Natural killer cell treated with Interleukin-12 subunit alpha and Interleukin-12 subunit beta and Interleukin-15 and Interleukin-18, amount 100 ng/mL, for 72 hours (primary cell): Measurements from ENCODE around the gene SEPTIN2. TPM values are rescaled to one million over a fixed set of nuclear protein-coding genes. Genes with fewer than 3 reads are reported as not detected.

ENCODE experiments used
- ATAC-seq, 2 donors: fragments of 150-1000 bp; cut with Tn5 transposase in 1 of 2; sonication (Bioruptor Pico), chemical (Tn5 transposase) in 1 of 2; 2 replicates each; pipeline ENCODE4 v1.10.0; 2021
- DNase-seq: peaks from one replicate; pipeline ENCODE4 v3.0.0; 2022; ENCODE audit warnings: low spot score
- H3K27ac Mint-ChIP-seq, 2 donors: 1 replicate in 1 of 2; 2 replicates in 1 of 2; pipeline ENCODE4 v1.8.0; 2022; ENCODE audit warnings: mixed read lengths in 2 of 2, mild to moderate bottlenecking in 1 of 2, moderate library complexity in 1 of 2
- H3K27me3 Mint-ChIP-seq, 2 donors: 1 replicate in 1 of 2; 2 replicates in 1 of 2; pipeline ENCODE4 v1.8.0; 2022; ENCODE audit warnings: mixed read lengths in 2 of 2
- H3K36me3 Mint-ChIP-seq: one replicate; pipeline ENCODE4 v1.8.0; 2022; ENCODE audit warnings: mixed read lengths
- H3K4me1 Mint-ChIP-seq, 2 donors: 1 replicate in 1 of 2; 2 replicates in 1 of 2; pipeline ENCODE4 v1.8.0; 2022; ENCODE audit warnings: low read depth in 2 of 2, mixed read lengths in 2 of 2, mild to moderate bottlenecking in 1 of 2
- H3K4me3 Mint-ChIP-seq: one replicate; pipeline ENCODE4 v1.8.0; 2022; ENCODE audit warnings: mixed read lengths
- H3K9me3 Mint-ChIP-seq: 2 replicates; pipeline ENCODE4 v1.8.0; 2022; ENCODE audit warnings: mixed read lengths
- total RNA-seq, 2 donors: library from RNA; stranded (reverse); gene quantifications; one replicate each; pipeline ENCODE4 v1.2.3, GENCODE V29; 2022

Gene SEPTIN2
- total RNA-seq, 2 donors from 2014 or later, result 246 to 264 TPM

DNA sequence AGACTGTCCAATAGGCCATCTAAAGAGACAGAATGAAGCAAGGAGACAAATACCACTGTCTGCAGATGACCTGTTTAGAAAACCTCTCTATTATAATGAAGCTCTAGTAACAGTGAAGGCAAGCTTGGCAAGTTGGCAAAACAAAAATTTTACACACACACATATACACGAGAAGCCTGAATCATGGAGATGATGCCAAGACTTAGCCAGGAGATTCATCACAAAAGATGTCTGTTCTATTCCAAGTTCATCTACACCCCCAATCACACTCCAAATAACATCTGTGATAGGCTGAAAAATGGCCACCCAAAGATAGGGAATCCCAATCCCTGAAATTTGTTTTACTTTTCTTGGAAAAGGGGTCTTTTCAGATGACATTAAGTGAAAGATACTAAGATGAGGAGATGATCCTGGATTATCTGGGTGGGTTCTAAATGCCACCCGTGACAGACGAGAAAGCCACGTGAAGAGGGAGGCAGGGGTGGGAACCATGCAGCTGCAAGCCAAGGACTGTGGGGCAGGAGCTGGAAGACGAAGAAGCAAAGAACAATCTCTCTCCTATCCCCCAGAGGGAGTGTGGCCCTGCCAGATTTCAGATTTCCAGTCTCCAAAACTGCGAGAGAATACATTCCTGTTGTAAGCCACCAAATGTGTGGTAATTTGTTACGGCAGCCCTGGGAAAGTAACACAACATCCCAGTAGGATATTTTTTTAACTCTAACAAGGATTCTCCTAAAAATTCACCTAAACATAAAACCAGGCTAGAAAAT lies 20.2 kb upstream of the SEPTIN2 start:
- no peak overlapping the region for H3K27ac Mint-ChIP-seq
- no peaks in the 10 kb centered on the region for H3K27me3 Mint-ChIP-seq
- peaks cover 38 to 58% of the 10 kb centered on the region in 2 donors for H3K4me1 Mint-ChIP-seq
- no peak for DNase-seq
- H3K36me3 Mint-ChIP-seq, result peaks cover 10% of the 10 kb centered on the region
- H3K9me3 Mint-ChIP-seq, result no peaks in the 10 kb centered on the region
- ATAC-seq, result no peak
- H3K4me3 Mint-ChIP-seq, result no peak overlapping the region

DNA sequence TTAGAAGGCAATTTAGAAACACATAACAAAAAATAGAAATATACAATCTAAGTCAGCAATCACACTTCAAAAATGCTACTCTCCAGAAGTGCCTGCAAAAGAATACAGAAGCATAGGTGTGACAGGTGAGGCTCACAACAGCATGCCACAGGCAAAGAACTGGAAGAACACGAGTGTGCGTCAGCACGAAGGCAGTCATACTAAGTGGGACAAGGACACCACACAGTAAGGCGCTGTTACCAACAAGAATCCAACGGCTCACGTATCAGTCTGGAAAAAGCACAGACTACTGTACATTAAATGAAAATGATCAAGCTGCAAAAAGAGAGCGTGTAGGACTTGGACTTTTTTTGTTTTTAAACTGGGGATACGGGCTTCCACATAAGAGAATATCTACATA lies 19.0 kb upstream of the SEPTIN2 start:
- Mint-ChIP-seq H3K36me3 (peaks cover 10% of the 10 kb centered on the region), H3K4me3 (no peak overlapping the region), H3K27ac (no peak overlapping the region), H3K4me1 (peaks cover 31 to 47% of the 10 kb centered on the region in 2 donors), H3K9me3 (no peaks in the 10 kb centered on the region), H3K27me3 (no peaks in the 10 kb centered on the region)
- DNase-seq, result no peak
- no peak for ATAC-seq

DNA sequence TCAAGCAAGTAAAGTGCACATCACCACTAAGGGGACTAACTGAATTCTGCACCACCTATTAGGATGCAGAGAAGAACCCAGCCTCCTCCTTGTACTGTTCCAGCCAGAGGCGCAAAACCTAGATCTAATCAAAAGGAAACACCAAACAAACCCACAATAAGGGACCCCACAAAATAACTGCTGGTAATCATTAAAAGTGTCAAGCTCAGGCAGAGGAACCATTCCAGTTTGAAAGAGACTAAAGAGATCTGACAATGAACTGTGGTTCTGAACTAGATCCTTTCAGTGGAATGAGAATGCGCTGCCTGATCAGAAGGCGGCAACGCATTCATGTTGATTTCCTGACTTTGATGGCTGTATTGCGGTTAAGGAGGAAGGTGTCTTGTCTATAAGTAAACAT lies 17.1 kb upstream of the SEPTIN2 start:
- no peak for ATAC-seq
- Mint-ChIP-seq H3K9me3 (no peaks in the 10 kb centered on the region), H3K27me3 (no peaks in the 10 kb centered on the region), H3K4me1 (peaks cover 36 to 53% of the 10 kb centered on the region in 2 donors), H3K36me3 (peaks cover 10% of the 10 kb centered on the region), H3K4me3 (peak overlapping the region; percentile 24), H3K27ac (peak overlapping the region; percentile 8 to 62)
- DNase-seq, result no peak

DNA sequence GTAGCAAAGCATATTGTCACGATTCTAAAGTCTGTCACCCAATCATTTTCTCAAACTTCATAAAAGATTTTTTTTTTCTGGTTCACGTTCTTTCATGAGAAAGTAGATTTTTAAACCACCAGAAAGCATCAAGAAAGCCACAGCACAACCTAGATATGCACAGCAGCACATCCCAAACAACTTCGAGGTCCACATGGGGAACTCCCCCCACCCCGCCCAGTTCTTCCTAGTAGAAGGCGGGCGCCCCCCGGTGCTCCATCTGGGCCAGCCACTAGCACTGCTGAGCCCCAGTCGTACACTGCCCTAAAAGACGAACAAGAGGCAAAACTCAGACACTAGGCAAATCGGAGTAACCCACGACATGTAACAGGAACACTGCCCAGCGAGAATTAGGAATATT lies 15.7 kb upstream of the SEPTIN2 start:
- H3K27me3 Mint-ChIP-seq, result no peaks in the 10 kb centered on the region
- no peak overlapping the region for H3K27ac Mint-ChIP-seq

DNA sequence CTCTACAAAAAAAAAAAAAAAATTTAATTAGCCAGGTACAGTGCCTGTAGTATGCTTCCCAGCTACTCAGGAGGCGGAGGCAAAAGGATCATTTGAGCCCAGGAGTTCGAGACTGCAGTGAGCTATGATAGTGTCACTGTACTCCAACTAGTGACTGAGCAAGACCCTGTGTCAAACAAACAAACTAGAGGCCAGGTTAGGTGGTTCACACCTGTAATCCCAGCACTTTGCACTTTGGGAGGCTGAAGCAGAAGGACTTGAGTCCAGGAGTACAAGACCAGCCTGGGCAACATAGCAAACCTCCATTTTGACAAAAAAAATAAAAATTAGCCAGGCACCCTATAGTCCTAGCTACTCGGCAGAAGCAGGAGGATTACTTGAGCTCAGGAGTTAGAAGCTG lies 13.6 kb upstream of the SEPTIN2 start:
- no peak for DNase-seq
- H3K9me3 Mint-ChIP-seq, result no peaks in the 10 kb centered on the region
- H3K36me3 Mint-ChIP-seq, result peaks cover 6% of the 10 kb centered on the region
- H3K4me1 Mint-ChIP-seq, result peaks cover 49 to 56% of the 10 kb centered on the region in 2 donors
- H3K27me3 Mint-ChIP-seq, result no peaks in the 10 kb centered on the region
- no peak for ATAC-seq
- H3K4me3 Mint-ChIP-seq, result no peak overlapping the region
- no peak overlapping the region for H3K27ac Mint-ChIP-seq

More for the DNA sequence above, 15.7 kb upstream of the SEPTIN2 start:
- peaks cover 47 to 65% of the 10 kb centered on the region in 2 donors for H3K4me1 Mint-ChIP-seq
- no peaks in the 10 kb centered on the region for H3K9me3 Mint-ChIP-seq
- H3K4me3 Mint-ChIP-seq, result no peak overlapping the region
- DNase-seq (no peak), ATAC-seq (no peak)
- peaks cover 10% of the 10 kb centered on the region for H3K36me3 Mint-ChIP-seq

DNA sequence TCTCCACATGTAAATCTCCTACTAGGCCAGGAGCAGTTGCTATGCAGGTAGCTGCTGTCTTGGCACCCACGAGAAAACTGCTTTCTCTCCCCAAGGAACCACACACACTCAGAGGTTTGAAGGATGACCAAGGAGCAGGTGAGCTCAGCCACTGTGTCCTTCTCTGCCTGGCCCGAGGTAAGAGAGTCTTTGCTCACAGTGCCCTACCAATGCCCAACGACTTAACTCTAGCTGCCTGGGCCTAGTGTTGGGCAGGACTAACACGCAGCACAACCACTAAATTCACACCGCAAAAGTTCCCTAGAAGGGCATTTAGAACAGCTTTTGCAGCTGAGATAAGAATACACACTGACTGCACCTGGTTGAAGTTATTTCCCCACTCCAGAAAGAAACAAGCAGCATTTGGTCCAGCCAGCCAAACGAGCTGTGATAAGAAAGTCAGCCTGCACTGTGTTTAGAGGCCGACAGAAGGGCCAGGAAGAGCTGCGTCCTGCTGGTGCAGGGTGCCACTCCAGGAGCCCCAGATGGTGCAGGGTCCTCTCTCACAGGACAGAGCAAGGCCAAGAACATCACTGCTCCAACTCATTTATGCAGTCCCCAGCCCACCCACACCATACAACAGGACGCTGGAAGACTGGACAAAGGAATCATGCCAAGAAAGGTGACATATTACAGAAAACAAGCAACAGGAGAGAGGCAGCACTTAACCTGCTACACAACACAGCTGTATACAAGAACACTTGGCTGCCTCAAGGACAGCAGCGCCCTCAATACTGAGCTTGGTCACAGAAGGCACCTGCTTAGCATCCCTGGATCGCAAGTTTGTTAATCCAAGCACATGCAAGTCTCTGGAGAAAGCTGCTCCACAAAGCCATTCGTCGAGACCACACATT lies 12.7 kb upstream of the SEPTIN2 start:
- DNase-seq (no peak), ATAC-seq (no peak)
- peak overlapping the region in 1 of 2 donors; percentile 73 for H3K27ac Mint-ChIP-seq
- peaks cover 47 to 55% of the 10 kb centered on the region in 2 donors for H3K4me1 Mint-ChIP-seq
- H3K9me3 Mint-ChIP-seq, result no peaks in the 10 kb centered on the region
- H3K27me3 Mint-ChIP-seq, result no peaks in the 10 kb centered on the region
- no peak overlapping the region for H3K4me3 Mint-ChIP-seq
- H3K36me3 Mint-ChIP-seq, result no peaks in the 10 kb centered on the region

DNA sequence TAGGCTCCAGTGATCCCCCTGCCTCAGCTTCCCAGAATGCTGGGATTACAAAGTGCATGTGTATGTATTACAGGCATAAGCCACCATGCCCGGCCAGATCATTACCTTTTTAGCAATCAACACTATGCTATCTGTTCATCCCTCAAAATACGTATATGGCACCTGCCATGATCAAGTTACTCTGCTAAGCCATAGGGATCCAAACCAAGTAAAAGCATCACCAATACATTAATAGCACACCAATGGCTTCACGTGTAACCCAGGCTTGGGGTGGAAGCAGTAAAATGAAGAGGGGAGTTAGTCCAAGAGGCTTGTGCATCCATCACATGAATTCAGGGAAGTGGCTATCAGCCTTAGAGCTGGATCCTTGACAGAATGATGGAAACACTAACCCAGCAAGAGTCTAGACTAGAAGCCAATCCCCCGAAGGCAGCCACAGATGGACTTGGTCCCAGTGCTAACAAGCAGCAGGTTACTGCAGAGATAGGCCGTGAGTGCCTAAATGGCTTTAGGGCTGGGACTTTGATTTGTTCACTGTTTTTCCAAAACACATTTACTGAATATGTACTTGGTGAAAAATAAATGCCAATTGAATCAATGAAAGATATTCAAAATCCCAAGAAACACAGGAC lies 11.6 kb upstream of the SEPTIN2 start:
- peaks cover 47 to 56% of the 10 kb centered on the region in 2 donors for H3K4me1 Mint-ChIP-seq
- ATAC-seq (no peak), DNase-seq (no peak)
- H3K27ac Mint-ChIP-seq, result peak overlapping the region; percentile 31 to 83
- no peaks in the 10 kb centered on the region for H3K36me3 Mint-ChIP-seq
- H3K27me3 Mint-ChIP-seq, result no peaks in the 10 kb centered on the region
- H3K9me3 Mint-ChIP-seq, result no peaks in the 10 kb centered on the region
- no peak overlapping the region for H3K4me3 Mint-ChIP-seq

DNA sequence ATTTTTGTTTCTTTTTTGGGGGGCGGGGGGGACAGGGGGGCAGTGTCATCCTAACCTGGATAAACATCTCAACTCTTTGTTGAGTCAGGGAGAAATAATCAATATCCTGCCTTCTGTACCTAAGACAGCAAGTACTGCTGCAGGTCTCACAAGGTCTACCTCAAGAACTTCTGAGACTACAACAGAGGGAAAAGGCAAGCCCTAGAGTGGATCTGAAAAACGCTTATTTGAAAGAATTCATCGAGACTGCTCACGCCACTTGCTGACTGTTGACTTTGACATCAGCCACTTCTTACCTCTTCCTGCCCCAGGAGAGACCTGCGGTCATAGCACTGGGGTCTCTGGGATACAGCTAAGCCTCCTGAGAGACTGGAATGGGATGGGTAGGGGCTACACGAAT lies 8.7 kb upstream of the SEPTIN2 start:
- peaks cover 60 to 74% of the 10 kb centered on the region in 2 donors for H3K4me1 Mint-ChIP-seq
- ATAC-seq (no peak), DNase-seq (no peak)
- H3K36me3 Mint-ChIP-seq, result no peaks in the 10 kb centered on the region
- no peaks in the 10 kb centered on the region for H3K27me3 Mint-ChIP-seq
- H3K27ac Mint-ChIP-seq, result no peak overlapping the region
- H3K4me3 Mint-ChIP-seq, result no peak overlapping the region
- H3K9me3 Mint-ChIP-seq, result no peaks in the 10 kb centered on the region

DNA sequence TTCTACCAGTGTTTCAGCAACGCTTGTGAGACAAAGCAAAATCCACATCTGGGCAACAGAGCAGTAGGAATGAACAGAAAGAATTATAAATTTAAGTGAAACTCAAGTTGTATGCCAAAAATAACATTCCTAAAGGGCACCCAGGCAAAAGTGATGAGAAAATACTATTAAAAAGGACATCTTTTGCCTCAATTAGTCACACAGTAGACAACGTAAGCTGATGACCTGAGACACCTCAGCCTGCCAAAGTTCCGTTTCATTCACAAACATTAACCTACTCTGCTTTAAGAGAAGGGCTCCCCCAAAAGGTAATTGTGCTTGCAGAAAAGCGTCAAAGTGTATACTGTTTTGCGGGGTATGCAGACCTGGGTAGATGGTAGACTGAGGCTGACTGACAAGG lies 7.5 kb upstream of the SEPTIN2 start:
- ATAC-seq (no peak), DNase-seq (no peak)
- Mint-ChIP-seq H3K4me3 (no peak overlapping the region), H3K9me3 (no peaks in the 10 kb centered on the region), H3K36me3 (no peaks in the 10 kb centered on the region), H3K4me1 (peaks cover 55 to 75% of the 10 kb centered on the region in 2 donors), H3K27ac (no peak overlapping the region), H3K27me3 (no peaks in the 10 kb centered on the region)

DNA sequence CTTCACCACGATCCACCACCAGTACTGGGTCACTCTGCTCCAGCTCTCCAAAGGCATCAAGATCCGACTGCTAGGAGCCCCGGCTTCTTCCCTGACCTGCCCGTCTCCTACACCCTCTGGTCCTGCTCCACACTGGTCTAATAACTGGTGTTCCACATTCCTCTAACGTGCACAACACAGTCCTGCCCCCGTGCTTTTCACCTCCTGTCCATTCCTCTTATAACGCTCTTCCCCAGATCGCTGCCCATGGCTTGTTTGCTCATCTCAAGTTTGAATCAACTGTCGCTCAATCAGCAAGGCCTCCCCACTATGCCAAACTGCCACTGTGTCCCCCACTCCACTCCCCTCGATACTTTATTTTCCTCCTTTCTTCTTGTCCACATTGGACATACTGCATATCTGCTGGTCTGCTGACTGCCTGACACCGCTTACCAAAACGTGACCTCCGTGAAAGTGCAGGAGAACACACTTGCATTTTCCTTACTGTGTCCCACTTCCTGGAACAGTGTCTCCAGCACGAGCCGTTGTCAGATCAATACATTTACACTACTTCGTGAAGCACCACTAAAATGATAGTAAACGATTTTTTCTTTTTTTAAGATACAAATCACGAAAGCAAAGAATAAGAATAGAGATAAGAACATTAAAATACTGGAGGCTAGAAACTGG lies 6.8 kb upstream of the SEPTIN2 start:
- ATAC-seq (no peak), DNase-seq (no peak)
- no peaks in the 10 kb centered on the region for H3K9me3 Mint-ChIP-seq
- H3K4me3 Mint-ChIP-seq, result peak overlapping the region; percentile 21
- H3K27me3 Mint-ChIP-seq, result no peaks in the 10 kb centered on the region
- no peaks in the 10 kb centered on the region for H3K36me3 Mint-ChIP-seq
- H3K4me1 Mint-ChIP-seq, result peaks cover 52 to 68% of the 10 kb centered on the region in 2 donors
- H3K27ac Mint-ChIP-seq, result peak overlapping the region; percentile 13 to 41

DNA sequence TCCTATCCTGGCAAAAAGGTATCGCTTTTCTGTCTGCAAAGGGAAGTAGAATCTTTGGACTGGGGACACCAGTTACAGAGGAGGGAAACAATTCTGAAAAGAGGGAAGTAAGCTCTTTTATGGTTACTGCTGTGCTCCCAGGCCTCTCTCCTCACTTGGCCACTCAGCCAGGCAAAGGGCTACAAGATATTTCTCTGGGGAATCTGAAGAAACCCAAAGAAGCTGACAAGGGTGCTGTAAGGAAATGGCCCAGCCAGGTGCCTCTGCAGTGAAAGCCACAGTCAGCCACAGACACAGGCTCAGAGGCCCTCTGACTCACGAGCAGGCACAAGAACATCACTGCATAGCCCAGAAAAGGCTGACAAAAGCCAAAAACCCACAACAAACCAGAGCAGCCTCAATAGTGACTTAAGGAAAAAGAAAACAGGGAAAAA lies 6.0 kb upstream of the SEPTIN2 start:
- Mint-ChIP-seq H3K9me3 (no peaks in the 10 kb centered on the region), H3K4me1 (peaks cover 51 to 60% of the 10 kb centered on the region in 2 donors), H3K36me3 (no peaks in the 10 kb centered on the region), H3K27ac (peak overlapping the region; percentile 26 to 41), H3K4me3 (peak overlapping the region; percentile 67), H3K27me3 (no peaks in the 10 kb centered on the region)
- ATAC-seq (peak; percentile 69 to 80), DNase-seq (peak; percentile 71)

DNA sequence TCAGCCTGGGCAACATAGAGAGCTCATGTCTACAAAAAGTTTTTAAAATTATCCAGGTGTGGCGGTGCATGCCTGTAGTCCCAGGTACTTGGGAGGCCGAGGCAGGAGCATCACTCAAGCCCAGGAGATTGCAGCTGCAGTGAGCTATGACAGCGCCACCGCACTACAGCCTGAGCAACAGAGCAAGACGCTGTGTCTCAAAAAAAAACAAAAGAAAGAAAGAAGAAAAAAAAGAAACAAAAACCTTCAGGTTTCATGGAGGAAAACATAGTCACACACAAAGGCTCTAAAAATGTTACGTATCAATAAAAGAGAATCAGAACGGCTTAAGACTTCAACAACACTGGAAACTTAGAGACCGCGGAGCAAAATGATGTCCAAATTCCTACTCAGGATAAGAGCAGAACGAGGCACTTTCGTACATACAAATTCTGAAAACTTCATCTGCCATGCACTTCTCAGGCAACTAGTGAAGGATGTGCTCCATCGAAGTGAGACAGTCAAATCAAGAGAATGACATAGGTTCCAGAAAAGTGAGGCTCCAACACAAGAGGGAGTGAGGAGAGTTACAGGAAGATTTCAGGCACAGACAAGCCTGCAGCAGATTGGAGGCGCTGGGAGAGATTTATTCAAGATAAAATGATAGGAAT lies 4.7 kb upstream of the SEPTIN2 start:
- H3K9me3 Mint-ChIP-seq, result no peaks in the 10 kb centered on the region
- peak overlapping the region in 1 of 2 donors; percentile 26 for H3K27ac Mint-ChIP-seq
- H3K27me3 Mint-ChIP-seq, result no peaks in the 10 kb centered on the region
- DNase-seq (no peak), ATAC-seq (no peak)
- peak overlapping the region; percentile 30 for H3K4me3 Mint-ChIP-seq
- no peaks in the 10 kb centered on the region for H3K36me3 Mint-ChIP-seq
- peaks cover 43 to 51% of the 10 kb centered on the region in 2 donors for H3K4me1 Mint-ChIP-seq

DNA sequence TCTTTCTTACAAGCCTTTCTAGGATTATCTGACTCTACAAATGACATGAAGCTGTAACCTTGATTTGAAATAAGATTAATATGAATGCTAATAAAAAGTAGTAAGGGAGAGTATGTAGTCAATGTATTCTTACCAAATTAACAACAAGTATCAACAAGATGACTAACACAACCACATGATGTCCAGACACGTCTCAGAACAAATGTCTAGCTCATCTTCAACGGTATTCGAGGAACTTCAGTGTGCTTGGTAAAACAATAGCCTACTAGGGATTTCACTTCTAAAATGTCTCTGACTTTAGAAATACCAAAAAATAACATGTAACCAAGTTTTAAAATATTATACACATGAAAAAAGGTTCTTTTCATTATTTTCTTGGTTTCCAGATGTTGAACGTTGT lies 3.6 kb upstream of the SEPTIN2 start:
- no peak for ATAC-seq
- Mint-ChIP-seq H3K27ac (peak overlapping the region in 1 of 2 donors; percentile 26), H3K9me3 (no peaks in the 10 kb centered on the region), H3K27me3 (no peaks in the 10 kb centered on the region), H3K4me1 (peaks cover 48 to 56% of the 10 kb centered on the region in 2 donors), H3K4me3 (peak overlapping the region; percentile 39), H3K36me3 (peaks cover 5% of the 10 kb centered on the region)
- DNase-seq, result no peak
